IPS-20b (cell line): ENCODE data around the gene ITGA11.

ENCODE experiments used
- H3K27ac ChIP-seq: one replicate; pipeline ENCODE4 v1.5.1; 2013; ENCODE audit warnings: low read length
- H3K27me3 ChIP-seq: 2 replicates; pipeline ENCODE4 v1.6.1; 2013; ENCODE audit warnings: mild to moderate bottlenecking, low read length, inconsistent platforms; ENCODE audit not compliant: insufficient read depth
- H3K36me3 ChIP-seq: 2 replicates; pipeline ENCODE4 v1.6.1; 2013; ENCODE audit warnings: low read depth, mild to moderate bottlenecking, inconsistent platforms, low read length, moderate library complexity; ENCODE audit not compliant: insufficient read depth
- H3K4me1 ChIP-seq: 2 replicates; pipeline ENCODE4 v1.6.1; 2013; ENCODE audit warnings: mild to moderate bottlenecking, control low read depth, inconsistent platforms, low read length, moderate library complexity; ENCODE audit not compliant: insufficient read depth
- H3K4me3 ChIP-seq: 2 replicates; pipeline ENCODE4 v1.5.1; 2013; ENCODE audit warnings: mild to moderate bottlenecking, low read length, inconsistent platforms
- H3K9ac ChIP-seq: 2 replicates; pipeline ENCODE4 v1.6.1; 2013; ENCODE audit warnings: low read depth, mild to moderate bottlenecking, inconsistent platforms, low read length, moderate library complexity
- H3K9me3 ChIP-seq: 2 replicates; pipeline ENCODE4 v1.6.1; 2013; ENCODE audit warnings: mild to moderate bottlenecking, low read depth, low read length, inconsistent platforms; ENCODE audit not compliant: insufficient read depth

Gene ITGA11

GRCh38 chr15:68348606-68349005, 83.4 kb downstream of the ITGA11 start:
- H3K27ac ChIP-seq, result no peak overlapping the region
- H3K27me3 ChIP-seq, result no peaks in the 10 kb centered on the region
- H3K36me3 ChIP-seq, result no peaks in the 10 kb centered on the region
- H3K4me1 ChIP-seq, result no peaks in the 10 kb centered on the region
- H3K9ac ChIP-seq, result no peak overlapping the region
- no peak overlapping the region for H3K4me3 ChIP-seq
- no peaks in the 10 kb centered on the region for H3K9me3 ChIP-seq

- Histone ChIP-seq H3K9me3 (no peaks in the 10 kb centered on the region), H3K4me3 (no peak overlapping the region), H3K36me3 (no peaks in the 10 kb centered on the region), H3K27me3 (no peaks in the 10 kb centered on the region), H3K9ac (no peak overlapping the region), H3K27ac (no peak overlapping the region), H3K4me1 (no peaks in the 10 kb centered on the region)
Observed at GRCh38 chr15:68348081-68348480, 83.9 kb downstream of the ITGA11 start.

GRCh38 chr15:68347392-68347791, 84.6 kb downstream of the ITGA11 start:
- Histone ChIP-seq H3K4me1 (no peaks in the 10 kb centered on the region), H3K9ac (no peak overlapping the region), H3K27ac (no peak overlapping the region), H3K27me3 (no peaks in the 10 kb centered on the region), H3K36me3 (no peaks in the 10 kb centered on the region), H3K9me3 (no peaks in the 10 kb centered on the region), H3K4me3 (no peak overlapping the region)

- H3K4me1 ChIP-seq, result no peaks in the 10 kb centered on the region
- no peaks in the 10 kb centered on the region for H3K27me3 ChIP-seq
- no peak overlapping the region for H3K9ac ChIP-seq
- no peak overlapping the region for H3K4me3 ChIP-seq
- H3K9me3 ChIP-seq, result no peaks in the 10 kb centered on the region
- H3K36me3 ChIP-seq, result no peaks in the 10 kb centered on the region
- no peak overlapping the region for H3K27ac ChIP-seq
Observed at GRCh38 chr15:68346979-68347378, 85.0 kb downstream of the ITGA11 start.

- no peak overlapping the region for H3K4me3 ChIP-seq
- H3K27ac ChIP-seq, result no peak overlapping the region
- H3K36me3 ChIP-seq, result no peaks in the 10 kb centered on the region
- no peaks in the 10 kb centered on the region for H3K9me3 ChIP-seq
- no peaks in the 10 kb centered on the region for H3K27me3 ChIP-seq
- no peak overlapping the region for H3K9ac ChIP-seq
- no peaks in the 10 kb centered on the region for H3K4me1 ChIP-seq
Observed at GRCh38 chr15:68345481-68345880, 86.5 kb downstream of the ITGA11 start.

- no peak overlapping the region for H3K9ac ChIP-seq
- no peaks in the 10 kb centered on the region for H3K4me1 ChIP-seq
- H3K9me3 ChIP-seq, result no peaks in the 10 kb centered on the region
- no peak overlapping the region for H3K4me3 ChIP-seq
- H3K27ac ChIP-seq, result no peak overlapping the region
- H3K27me3 ChIP-seq, result no peaks in the 10 kb centered on the region
- no peaks in the 10 kb centered on the region for H3K36me3 ChIP-seq
Observed at GRCh38 chr15:68344600-68344999, 87.4 kb downstream of the ITGA11 start.

- H3K9ac ChIP-seq, result no peak overlapping the region
- no peaks in the 10 kb centered on the region for H3K4me1 ChIP-seq
- no peaks in the 10 kb centered on the region for H3K9me3 ChIP-seq
- H3K36me3 ChIP-seq, result no peaks in the 10 kb centered on the region
- no peaks in the 10 kb centered on the region for H3K27me3 ChIP-seq
- no peak overlapping the region for H3K27ac ChIP-seq
- no peak overlapping the region for H3K4me3 ChIP-seq
Observed at GRCh38 chr15:68343579-68344225, 88.3 kb downstream of the ITGA11 start.

GRCh38 chr15:68341760-68342725, 89.9 kb downstream of the ITGA11 start:
- no peak overlapping the region for H3K27ac ChIP-seq
- H3K9me3 ChIP-seq, result no peaks in the 10 kb centered on the region
- no peaks in the 10 kb centered on the region for H3K36me3 ChIP-seq
- no peak overlapping the region for H3K9ac ChIP-seq
- no peak overlapping the region for H3K4me3 ChIP-seq
- H3K4me1 ChIP-seq, result no peaks in the 10 kb centered on the region
- H3K27me3 ChIP-seq, result no peaks in the 10 kb centered on the region

- Histone ChIP-seq H3K4me3 (no peak overlapping the region), H3K27ac (no peak overlapping the region), H3K9me3 (no peaks in the 10 kb centered on the region), H3K9ac (no peak overlapping the region), H3K27me3 (no peaks in the 10 kb centered on the region), H3K4me1 (0 out of 2 replicates have a peak, but pooled peaks cover 2% of the 10 kb centered on the region), H3K36me3 (no peaks in the 10 kb centered on the region)
Observed at GRCh38 chr15:68340726-68341671, 91.0 kb downstream of the ITGA11 start.

GRCh38 chr15:68339481-68339880, 92.5 kb downstream of the ITGA11 start:
- H3K27me3 ChIP-seq, result no peaks in the 10 kb centered on the region
- H3K4me1 ChIP-seq, result 0 out of 2 replicates have a peak, but pooled peaks cover 2% of the 10 kb centered on the region
- no peaks in the 10 kb centered on the region for H3K9me3 ChIP-seq
- no peak overlapping the region for H3K4me3 ChIP-seq
- no peaks in the 10 kb centered on the region for H3K36me3 ChIP-seq
- H3K9ac ChIP-seq, result no peak overlapping the region
- no peak overlapping the region for H3K27ac ChIP-seq

GRCh38 chr15:68337826-68338225, 94.1 kb downstream of the ITGA11 start:
- H3K4me1 ChIP-seq, result 0 out of 2 replicates have a peak, but pooled peaks cover 2% of the 10 kb centered on the region
- no peaks in the 10 kb centered on the region for H3K9me3 ChIP-seq
- no peaks in the 10 kb centered on the region for H3K36me3 ChIP-seq
- no peak overlapping the region for H3K9ac ChIP-seq
- no peak overlapping the region for H3K4me3 ChIP-seq
- no peaks in the 10 kb centered on the region for H3K27me3 ChIP-seq
- no peak overlapping the region for H3K27ac ChIP-seq
